ENCODE results near the gene FAM83D. TPM values are rescaled to one million over a fixed set of nuclear protein-coding genes. Genes with fewer than 3 reads are reported as not detected.

Gene FAM83D
- total and polyA plus RNA-seq, 2 donors from 2014 or later = 0.79 to 1.2 TPM

GRCh38 chr20:38890497-38890818, 35.8 kb upstream of the FAM83D start:
- intact Hi-C loops (cut with DNase I) = no loop called here
- Histone ChIP-seq H3K9ac (ENCODE audit: low read length in 3 of 3) (no peak overlapping the region), H3K4me3 (ENCODE audit: low read length in 3 of 3) (no peak overlapping the region), H3K27me3 (ENCODE audit: control insufficient read depth, insufficient read depth, low read length) (no peaks in the 10 kb centered on the region), H3K9me3 (ENCODE audit: control insufficient read depth in 2 of 3, insufficient read depth in 1 of 3, low read length in 3 of 3) (no peaks in the 10 kb centered on the region), H3K36me3 (ENCODE audit: control insufficient read depth in 2 of 3, insufficient read depth in 3 of 3, low read length in 3 of 3) (peaks cover 0 to 4% (median 0%) of the 10 kb centered on the region in 3 donors), H3K27ac (ENCODE audit: low read depth in 2 of 2, low read length in 2 of 2) (no peak overlapping the region), H3K4me1 (ENCODE audit: control insufficient read depth in 2 of 3, insufficient read depth in 2 of 3, low read depth in 1 of 3, low read length in 3 of 3) (peaks cover 0 to 16% (median 15%) of the 10 kb centered on the region in 3 donors)
- DNase-seq = no peak
- TF ChIP-seq, protein P1, sequence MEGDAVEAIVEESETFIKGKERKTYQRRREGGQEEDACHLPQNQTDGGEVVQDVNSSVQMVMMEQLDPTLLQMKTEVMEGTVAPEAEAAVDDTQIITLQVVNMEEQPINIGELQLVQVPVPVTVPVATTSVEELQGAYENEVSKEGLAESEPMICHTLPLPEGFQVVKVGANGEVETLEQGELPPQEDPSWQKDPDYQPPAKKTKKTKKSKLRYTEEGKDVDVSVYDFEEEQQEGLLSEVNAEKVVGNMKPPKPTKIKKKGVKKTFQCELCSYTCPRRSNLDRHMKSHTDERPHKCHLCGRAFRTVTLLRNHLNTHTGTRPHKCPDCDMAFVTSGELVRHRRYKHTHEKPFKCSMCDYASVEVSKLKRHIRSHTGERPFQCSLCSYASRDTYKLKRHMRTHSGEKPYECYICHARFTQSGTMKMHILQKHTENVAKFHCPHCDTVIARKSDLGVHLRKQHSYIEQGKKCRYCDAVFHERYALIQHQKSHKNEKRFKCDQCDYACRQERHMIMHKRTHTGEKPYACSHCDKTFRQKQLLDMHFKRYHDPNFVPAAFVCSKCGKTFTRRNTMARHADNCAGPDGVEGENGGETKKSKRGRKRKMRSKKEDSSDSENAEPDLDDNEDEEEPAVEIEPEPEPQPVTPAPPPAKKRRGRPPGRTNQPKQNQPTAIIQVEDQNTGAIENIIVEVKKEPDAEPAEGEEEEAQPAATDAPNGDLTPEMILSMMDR (IDR thresholded peaks at IDR 0.05; ENCODE audit: borderline replicate concordance, extremely low read depth, insufficient read depth) = no peak
- no peak for FAIRE-seq

DNA sequence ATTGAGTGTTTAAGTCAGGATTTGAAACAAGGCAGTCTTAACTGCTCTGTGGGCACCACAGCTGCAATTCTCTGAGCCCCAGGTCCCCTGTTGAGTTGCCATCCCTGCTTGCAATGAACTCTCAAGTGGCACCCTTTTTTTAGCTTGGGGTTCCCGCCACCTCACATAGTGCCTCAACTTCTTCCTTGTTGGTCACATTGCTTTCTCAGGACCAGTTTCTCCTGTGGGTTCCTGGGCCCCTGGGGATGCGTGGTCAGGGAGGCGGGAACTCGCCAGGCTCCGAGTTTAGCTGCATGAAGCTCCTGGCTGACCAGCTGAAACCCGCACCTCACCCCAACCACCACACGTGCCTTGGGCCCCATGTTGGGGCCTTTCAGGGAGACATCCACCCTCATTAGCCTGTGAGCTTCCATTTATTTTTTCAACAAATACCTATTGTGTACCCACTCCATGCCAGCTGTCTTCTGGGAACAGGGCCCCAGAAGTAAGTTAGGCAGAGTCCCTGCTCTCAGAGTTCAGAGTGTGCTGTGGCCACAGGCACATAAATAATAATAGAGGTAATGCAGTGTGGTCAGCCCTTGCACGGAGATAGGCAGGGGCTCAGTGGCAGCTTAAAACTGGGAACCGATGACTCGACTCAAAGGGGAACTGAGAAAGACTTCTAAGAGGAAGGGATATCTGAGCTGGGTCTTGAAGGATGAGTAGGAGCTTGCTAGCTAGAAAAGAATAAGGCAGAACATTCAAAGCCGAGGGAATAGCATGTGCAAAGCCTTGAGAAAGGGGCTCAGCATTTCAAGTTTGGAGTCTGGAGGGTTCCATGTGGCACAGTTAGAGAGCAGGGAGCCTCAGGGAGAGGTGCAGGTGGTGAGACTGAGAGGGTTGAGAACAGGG, 33.9 kb upstream of the FAM83D start:
- Histone ChIP-seq H3K4me3 (ENCODE audit: low read length in 3 of 3) (no peak overlapping the region), H3K36me3 (ENCODE audit: control insufficient read depth in 2 of 3, insufficient read depth in 3 of 3, low read length in 3 of 3) (peaks cover 0 to 4% (median 0%) of the 10 kb centered on the region in 3 donors)

GRCh38 chr20:38893056-38893564, 33.1 kb upstream of the FAM83D start:
- no peaks in the 10 kb centered on the region for H3K27me3 ChIP-seq (ENCODE audit: control insufficient read depth, insufficient read depth, low read length)
- no peak overlapping the region for H3K4me3 ChIP-seq (ENCODE audit: low read length in 3 of 3)
- FAIRE-seq (no peak), DNase-seq (no peak)
- peaks cover 0 to 4% (median 0%) of the 10 kb centered on the region in 3 donors for H3K36me3 ChIP-seq (ENCODE audit: control insufficient read depth in 2 of 3, insufficient read depth in 3 of 3, low read length in 3 of 3)
- H3K4me1 ChIP-seq (ENCODE audit: control insufficient read depth in 2 of 3, insufficient read depth in 2 of 3, low read depth in 1 of 3, low read length in 3 of 3) = peaks cover 0 to 5% (median 4%) of the 10 kb centered on the region in 3 donors
- no peak overlapping the region for H3K9ac ChIP-seq (ENCODE audit: low read length in 3 of 3)
- intact Hi-C loops (cut with DNase I) = no loop called here
- TF ChIP-seq, protein P1 (IDR thresholded peaks at IDR 0.05; ENCODE audit: borderline replicate concordance, extremely low read depth, insufficient read depth) = no peak
- H3K9me3 ChIP-seq (ENCODE audit: control insufficient read depth in 2 of 3, insufficient read depth in 1 of 3, low read length in 3 of 3) = no peaks in the 10 kb centered on the region
- H3K27ac ChIP-seq (ENCODE audit: low read depth in 2 of 2, low read length in 2 of 2) = no peak overlapping the region

More for the DNA sequence above, 33.9 kb upstream of the FAM83D start:
- FAIRE-seq = no peak
- Histone ChIP-seq H3K27ac (ENCODE audit: low read depth in 2 of 2, low read length in 2 of 2) (no peak overlapping the region), H3K9me3 (ENCODE audit: control insufficient read depth in 2 of 3, insufficient read depth in 1 of 3, low read length in 3 of 3) (no peaks in the 10 kb centered on the region), H3K4me1 (ENCODE audit: control insufficient read depth in 2 of 3, insufficient read depth in 2 of 3, low read depth in 1 of 3, low read length in 3 of 3) (peaks cover 0 to 10% (median 9%) of the 10 kb centered on the region in 3 donors), H3K9ac (ENCODE audit: low read length in 3 of 3) (no peak overlapping the region), H3K27me3 (ENCODE audit: control insufficient read depth, insufficient read depth, low read length) (no peaks in the 10 kb centered on the region)
- no peak for DNase-seq
- intact Hi-C loops (cut with DNase I) = no loop called here
- TF ChIP-seq, protein P1 (IDR thresholded peaks at IDR 0.05; ENCODE audit: borderline replicate concordance, extremely low read depth, insufficient read depth) = no peak
